ENCODE data around the gene ABRACL. TPM values are rescaled to one million over a fixed set of nuclear protein-coding genes. Genes with fewer than 3 reads are reported as not detected.
"Not testable (repeated sequence)": the region's sequence is repeated elsewhere in the genome, so short reads cannot be mapped to it uniquely, and the experiment has no call there.

The ABRACL gene
- total RNA-seq, 1 donor, result 42.3 TPM

DNA sequence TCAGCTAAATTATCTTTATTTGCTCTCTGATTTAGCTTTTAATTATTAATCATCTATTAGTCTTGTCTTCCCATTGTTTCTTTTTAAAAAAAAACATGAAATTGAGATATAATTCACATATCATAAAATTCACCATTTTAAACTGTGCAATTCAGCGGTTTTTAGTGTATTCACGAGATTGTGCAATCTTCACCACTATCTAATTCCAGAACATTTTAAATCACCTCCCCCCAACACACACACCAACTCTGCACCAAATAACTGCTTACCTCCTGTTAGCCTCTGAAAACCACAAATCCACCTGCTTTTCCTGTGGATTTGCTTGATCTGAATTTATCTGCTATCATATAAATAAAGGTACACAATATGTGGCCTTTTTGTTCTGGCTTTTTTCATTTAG lies 8.8 kb upstream of the ABRACL start:
- Histone ChIP-seq H3K4me2 (ENCODE audit: insufficient read depth, low read length) (no peak overlapping the region), H3K36me3 (ENCODE audit: insufficient read depth, low read length) (no peaks in the 10 kb centered on the region), H3K79me2 (ENCODE audit: insufficient read depth, low read length) (no peaks in the 10 kb centered on the region), H3K9me3 (ENCODE audit: low read depth, low read length) (no peaks in the 10 kb centered on the region), H3K27ac (ENCODE audit: low read depth, low read length) (no peak overlapping the region), H3K27me3 (ENCODE audit: insufficient read depth, low read length) (no peaks in the 10 kb centered on the region), H4K20me1 (ENCODE audit: insufficient read depth, low read length) (no peaks in the 10 kb centered on the region), H2AFZ (ENCODE audit: low read length) (no peak overlapping the region), H3K4me1 (ENCODE audit: insufficient read depth, low read length) (no peaks in the 10 kb centered on the region), H3K4me3 (ENCODE audit: insufficient read depth, low read length) (no peak overlapping the region)
- TF ChIP-seq, protein P1, sequence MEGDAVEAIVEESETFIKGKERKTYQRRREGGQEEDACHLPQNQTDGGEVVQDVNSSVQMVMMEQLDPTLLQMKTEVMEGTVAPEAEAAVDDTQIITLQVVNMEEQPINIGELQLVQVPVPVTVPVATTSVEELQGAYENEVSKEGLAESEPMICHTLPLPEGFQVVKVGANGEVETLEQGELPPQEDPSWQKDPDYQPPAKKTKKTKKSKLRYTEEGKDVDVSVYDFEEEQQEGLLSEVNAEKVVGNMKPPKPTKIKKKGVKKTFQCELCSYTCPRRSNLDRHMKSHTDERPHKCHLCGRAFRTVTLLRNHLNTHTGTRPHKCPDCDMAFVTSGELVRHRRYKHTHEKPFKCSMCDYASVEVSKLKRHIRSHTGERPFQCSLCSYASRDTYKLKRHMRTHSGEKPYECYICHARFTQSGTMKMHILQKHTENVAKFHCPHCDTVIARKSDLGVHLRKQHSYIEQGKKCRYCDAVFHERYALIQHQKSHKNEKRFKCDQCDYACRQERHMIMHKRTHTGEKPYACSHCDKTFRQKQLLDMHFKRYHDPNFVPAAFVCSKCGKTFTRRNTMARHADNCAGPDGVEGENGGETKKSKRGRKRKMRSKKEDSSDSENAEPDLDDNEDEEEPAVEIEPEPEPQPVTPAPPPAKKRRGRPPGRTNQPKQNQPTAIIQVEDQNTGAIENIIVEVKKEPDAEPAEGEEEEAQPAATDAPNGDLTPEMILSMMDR (IDR thresholded peaks at IDR 0.05; ENCODE audit: extremely low read depth, low read depth, low read length), result no peak
- DNase-seq (ENCODE audit: insufficient read length, low spot score, missing footprints), result no peak

- Histone ChIP-seq H3K79me2 (ENCODE audit: insufficient read depth, low read length) (no peaks in the 10 kb centered on the region), H3K4me3 (ENCODE audit: insufficient read depth, low read length) (no peak overlapping the region), H3K27ac (ENCODE audit: low read depth, low read length) (no peak overlapping the region), H3K36me3 (ENCODE audit: insufficient read depth, low read length) (no peaks in the 10 kb centered on the region), H3K4me1 (ENCODE audit: insufficient read depth, low read length) (no peaks in the 10 kb centered on the region), H2AFZ (ENCODE audit: low read length) (no peak overlapping the region), H3K27me3 (ENCODE audit: insufficient read depth, low read length) (no peaks in the 10 kb centered on the region), H4K20me1 (ENCODE audit: insufficient read depth, low read length) (no peaks in the 10 kb centered on the region), H3K4me2 (ENCODE audit: insufficient read depth, low read length) (no peak overlapping the region), H3K9me3 (ENCODE audit: low read depth, low read length) (no peaks in the 10 kb centered on the region)
- DNase-seq (ENCODE audit: insufficient read length, low spot score, missing footprints), result no peak
- TF ChIP-seq, protein P1 (IDR thresholded peaks at IDR 0.05; ENCODE audit: extremely low read depth, low read depth, low read length), result no peak
These were observed 7.9 kb upstream of the ABRACL start for GRCh38 chr6:139020689-139021088.

- Histone ChIP-seq H3K79me2 (ENCODE audit: insufficient read depth, low read length) (peaks cover 25% of the 10 kb centered on the region), H3K4me1 (ENCODE audit: insufficient read depth, low read length) (peaks cover 18% of the 10 kb centered on the region)
- not testable (repeated sequence) for H3K36me3 ChIP-seq (ENCODE audit: insufficient read depth, low read length); DNase-seq (ENCODE audit: insufficient read length, low spot score, missing footprints); H3K4me3 ChIP-seq (ENCODE audit: insufficient read depth, low read length); H2AFZ ChIP-seq (ENCODE audit: low read length); H3K4me2 ChIP-seq (ENCODE audit: insufficient read depth, low read length); H4K20me1 ChIP-seq (ENCODE audit: insufficient read depth, low read length); H3K27ac ChIP-seq (ENCODE audit: low read depth, low read length); H3K27me3 ChIP-seq (ENCODE audit: insufficient read depth, low read length); H3K9me3 ChIP-seq (ENCODE audit: low read depth, low read length)
These were observed 3.1 kb upstream of the ABRACL start for GRCh38 chr6:139025416-139025815.

GRCh38 chr6:139027620-139028182 lies 844 bp upstream of the ABRACL start:
- Histone ChIP-seq H2AFZ (ENCODE audit: low read length) (peak overlapping the region; percentile 91), H3K79me2 (ENCODE audit: insufficient read depth, low read length) (peaks cover 43% of the 10 kb centered on the region), H3K36me3 (ENCODE audit: insufficient read depth, low read length) (no peaks in the 10 kb centered on the region), H3K9me3 (ENCODE audit: low read depth, low read length) (no peaks in the 10 kb centered on the region), H3K4me1 (ENCODE audit: insufficient read depth, low read length) (peaks cover 18% of the 10 kb centered on the region), H3K27ac (ENCODE audit: low read depth, low read length) (peak overlapping the region; percentile 70), H3K27me3 (ENCODE audit: insufficient read depth, low read length) (no peaks in the 10 kb centered on the region), H3K4me3 (ENCODE audit: insufficient read depth, low read length) (peak overlapping the region; percentile 96), H4K20me1 (ENCODE audit: insufficient read depth, low read length) (peaks cover 2% of the 10 kb centered on the region), H3K4me2 (ENCODE audit: insufficient read depth, low read length) (peak overlapping the region; percentile 96)
- no peak for DNase-seq (ENCODE audit: insufficient read length, low spot score, missing footprints)
- TF ChIP-seq, protein P1 (IDR thresholded peaks at IDR 0.05; ENCODE audit: extremely low read depth, low read depth, low read length), result no peak

All from osteoblast (primary cell).